H9 (cell line): ENCODE results near the gene GPR146. TPM values are rescaled to one million over a fixed set of nuclear protein-coding genes. Genes with fewer than 3 reads are reported as not detected.

Experiments used
- DNase-seq: peaks from one replicate; pipeline ENCODE4 v3.0.0-alpha.2; 2017
- H2AFZ ChIP-seq: one replicate; pipeline ENCODE4 v1.6.1; 2013; ENCODE audit warnings: mild to moderate bottlenecking, low read length, control low read depth, moderate library complexity
- H2AK5ac ChIP-seq: 2 replicates; pipeline ENCODE4 v1.6.1; 2013; ENCODE audit warnings: low read length, control low read depth, mixed read lengths; ENCODE audit not compliant: insufficient read length
- H2BK120ac ChIP-seq: one replicate; pipeline ENCODE4 v1.6.1; 2013; ENCODE audit warnings: low read depth, mild to moderate bottlenecking, low read length, control low read depth, inconsistent platforms; ENCODE audit not compliant: poor library complexity, severe bottlenecking
- H2BK12ac ChIP-seq: 2 replicates; pipeline ENCODE4 v1.6.1; 2013; ENCODE audit warnings: low read length, control low read depth, mixed read lengths, low read depth; ENCODE audit not compliant: insufficient read length
- H2BK15ac ChIP-seq: 2 replicates; pipeline ENCODE4 v1.6.1; 2013; ENCODE audit warnings: low read depth, low read length, control low read depth
- H2BK20ac ChIP-seq: one replicate; pipeline ENCODE4 v1.6.1; 2013; ENCODE audit warnings: low read depth, mild to moderate bottlenecking, low read length, control low read depth, inconsistent platforms; ENCODE audit not compliant: poor library complexity, severe bottlenecking
- H2BK5ac ChIP-seq: 2 replicates; pipeline ENCODE4 v1.6.1; 2013; ENCODE audit warnings: low read length, control low read depth, mixed read lengths; ENCODE audit not compliant: insufficient read length
- H3K14ac ChIP-seq: 2 replicates; pipeline ENCODE4 v1.6.1; 2013; ENCODE audit warnings: low read length, control low read depth; ENCODE audit not compliant: insufficient read depth
- H3K18ac ChIP-seq: 2 replicates; pipeline ENCODE4 v1.6.1; 2013; ENCODE audit warnings: low read depth, mild to moderate bottlenecking, mixed read lengths, low read length, control low read depth; ENCODE audit not compliant: insufficient read length
- H3K23ac ChIP-seq: 2 replicates; pipeline ENCODE4 v1.6.1; 2013; ENCODE audit warnings: low read length, control low read depth, mixed read lengths, low read depth; ENCODE audit not compliant: insufficient read length
- H3K23me2 ChIP-seq: 2 replicates; pipeline ENCODE4 v1.6.1; 2013; ENCODE audit warnings: low read depth, mild to moderate bottlenecking, mixed read lengths, low read length, control low read depth; ENCODE audit not compliant: insufficient read length, poor library complexity, severe bottlenecking
- H3K27ac ChIP-seq: 2 replicates; pipeline ENCODE4 v1.5.1; 2013; ENCODE audit warnings: low read length, control low read depth, mixed read lengths, low read depth; ENCODE audit not compliant: insufficient read length
- H3K27me3 ChIP-seq: 2 replicates; pipeline ENCODE4 v1.6.1; 2013; ENCODE audit warnings: low read length, control low read depth, inconsistent platforms; ENCODE audit not compliant: insufficient read depth
- H3K4ac ChIP-seq: 2 replicates; pipeline ENCODE4 v1.6.1; 2013; ENCODE audit warnings: low read depth, mild to moderate bottlenecking, control low read depth, inconsistent platforms, low read length, moderate library complexity
- H3K4me1 ChIP-seq: 2 replicates; pipeline ENCODE4 v1.6.1; 2013; ENCODE audit warnings: low read length, control low read depth, inconsistent platforms; ENCODE audit not compliant: insufficient read depth
- H3K4me2 ChIP-seq: 2 replicates; pipeline ENCODE4 v1.6.1; 2013; ENCODE audit warnings: low read length, control low read depth, mixed read lengths; ENCODE audit not compliant: insufficient read length, insufficient read depth
- H3K56ac ChIP-seq: 2 replicates; pipeline ENCODE4 v1.6.1; 2013; ENCODE audit warnings: low read depth, mild to moderate bottlenecking, mixed read lengths, low read length, control low read depth; ENCODE audit not compliant: insufficient read length
- H3K79me1 ChIP-seq: 2 replicates; pipeline ENCODE4 v1.6.1; 2013; ENCODE audit warnings: low read depth, mild to moderate bottlenecking, moderate library complexity, low read length, control low read depth, inconsistent platforms; ENCODE audit not compliant: insufficient read depth, poor library complexity, severe bottlenecking
- H3K79me2 ChIP-seq: 2 replicates; pipeline ENCODE4 v1.6.1; 2013; ENCODE audit warnings: low read length, control low read depth, inconsistent platforms; ENCODE audit not compliant: insufficient read depth
- H3K9ac ChIP-seq: 2 replicates; pipeline ENCODE4 v1.6.1; 2013; ENCODE audit warnings: low read length, control low read depth, mixed read lengths; ENCODE audit not compliant: insufficient read length; ENCODE audit errors: extremely low read depth
- H3K9me3 ChIP-seq: one replicate; pipeline ENCODE4 v1.6.1; 2013; ENCODE audit warnings: low read depth, low read length, inconsistent platforms; ENCODE audit not compliant: control insufficient read depth
- H3T11ph ChIP-seq: one replicate; pipeline ENCODE4 v1.6.1; 2013; ENCODE audit warnings: mild to moderate bottlenecking, low read length, control low read depth, inconsistent platforms
- H4K20me1 ChIP-seq: one replicate; pipeline ENCODE4 v1.6.1; 2013; ENCODE audit not compliant: control insufficient read depth, insufficient read length, insufficient read depth
- H4K5ac ChIP-seq: 2 replicates; pipeline ENCODE4 v1.6.1; 2013; ENCODE audit warnings: low read depth, mild to moderate bottlenecking, mixed read lengths, low read length, control low read depth; ENCODE audit not compliant: insufficient read length
- H4K8ac ChIP-seq: replicated peaks from 2 replicates; pipeline ENCODE4 v1.6.1; 2013; ENCODE audit warnings: low read length, control low read depth, mixed read lengths, low read depth; ENCODE audit not compliant: insufficient read length
- H4K91ac ChIP-seq: 2 replicates; pipeline ENCODE4 v1.6.1; 2013; ENCODE audit warnings: low read depth, mild to moderate bottlenecking, moderate library complexity, mixed read lengths, low read length, control low read depth; ENCODE audit not compliant: insufficient read length
- H3K27ac Mint-ChIP-seq, 3 experiments: 2 replicates in 2 of 3; 3 replicates in 1 of 3; pipeline ENCODE4 v1.8.0; 2020 to 2021; ENCODE audit warnings: mixed read lengths in 3 of 3, mild to moderate bottlenecking in 1 of 3, moderate library complexity in 1 of 3
- H3K27me3 Mint-ChIP-seq: 2 replicates; pipeline ENCODE4 v1.8.0; 2021; ENCODE audit warnings: low read depth, mild to moderate bottlenecking, moderate library complexity, mixed read lengths
- H3K36me3 Mint-ChIP-seq, 3 experiments: 2 replicates in 2 of 3; 3 replicates in 1 of 3; pipeline ENCODE4 v1.8.0; 2020 to 2021; ENCODE audit warnings: low read depth in 3 of 3, mixed read lengths in 3 of 3; ENCODE audit not compliant: insufficient read depth in 1 of 3
- H3K4me1 Mint-ChIP-seq, 2 experiments: 2 replicates each; pipeline ENCODE4 v1.8.0; 2020; ENCODE audit warnings: mixed read lengths in 2 of 2
- H3K4me3 Mint-ChIP-seq, 2 experiments: 2 replicates in 1 of 2; 3 replicates in 1 of 2; pipeline ENCODE4 v1.8.0; 2020 to 2021; ENCODE audit warnings: mild to moderate bottlenecking in 2 of 2, mixed read lengths in 2 of 2, moderate library complexity in 1 of 2
- H3K9me3 Mint-ChIP-seq, 2 experiments: 2 replicates in 1 of 2; 3 replicates in 1 of 2; pipeline ENCODE4 v1.8.0; 2020; ENCODE audit warnings: mild to moderate bottlenecking in 2 of 2, mixed read lengths in 2 of 2, moderate library complexity in 1 of 2
- CTCF ChIP-seq: fragments of 200-600 bp; sonication (generic); conservative IDR thresholded peaks from 3 replicates; pipeline ENCODE4 v1.8.0; 2021; ENCODE audit warnings: antibody characterized with exemption, mild to moderate bottlenecking
- WGBS: extraction: QIAGEN DNeasy Blood & Tissue Kit; methylation state at CpG from one replicate; pipeline ENCODE4 v1.1.7; 2013; ENCODE audit warnings: missing lambda C conversion rate, low lambda C conversion rate, mixed read lengths; ENCODE audit not compliant: insufficient read length; ENCODE audit errors: extremely low coverage; 5-methylcytosine and 5-hydroxymethylcytosine counted together
- total RNA-seq: library from RNA; stranded (reverse); gene quantifications from 2 replicates; pipeline ENCODE4 v1.2.1, GENCODE V29; 2021

Gene GPR146
- total RNA-seq, 1 experiment from 2014 or later, result 1.4 TPM

GRCh38 chr7:1054438-1054837 lies 10.1 kb downstream of the GPR146 start:
- Histone ChIP-seq H3K14ac (no peak overlapping the region), H2BK20ac (no peak overlapping the region), H3K56ac (no peak overlapping the region), H3K18ac (no peak overlapping the region), H3K27me3 (no peaks in the 10 kb centered on the region), H4K5ac (no peak overlapping the region), H2AFZ (no peak overlapping the region), H2BK12ac (no peak overlapping the region), H4K91ac (no peak overlapping the region), H3K27ac (no peak overlapping the region), H4K8ac (no peak overlapping the region), H3K79me2 (0 out of 2 replicates have a peak, but pooled peaks cover 1% of the 10 kb centered on the region), H3T11ph (no peak overlapping the region), H4K20me1 (no peaks in the 10 kb centered on the region), H2AK5ac (no peak overlapping the region), H3K9ac (no peak overlapping the region), H3K23me2 (no peaks in the 10 kb centered on the region), H3K4ac (no peak overlapping the region), H3K79me1 (no peaks in the 10 kb centered on the region), H3K9me3 (no peaks in the 10 kb centered on the region), H3K23ac (no peak overlapping the region), H3K4me1 (peaks cover 6% of the 10 kb centered on the region; the same call in 1 of the 2 replicates), H2BK15ac (no peak overlapping the region), H3K4me2 (no peak overlapping the region), H2BK120ac (no peak overlapping the region), H2BK5ac (no peak overlapping the region)
- H3K4me3 Mint-ChIP-seq, result no peak overlapping the region
- H3K27ac Mint-ChIP-seq, result peak overlapping the region; percentile 63 to 75 (median 74); a peak in 4 of 7 replicates
- no peaks in the 10 kb centered on the region for H3K27me3 Mint-ChIP-seq
- peaks cover 14 to 38% of the 10 kb centered on the region in 2 experiments for H3K4me1 Mint-ChIP-seq
- TF ChIP-seq CTCF, result no peak
- H3K36me3 Mint-ChIP-seq, result peaks cover 0 to 4% (median 2%) of the 10 kb centered on the region in 3 experiments; a peak in 2 of 7 replicates
- no peak for DNase-seq
- no peaks in the 10 kb centered on the region; a peak in 1 of 5 replicates for H3K9me3 Mint-ChIP-seq
- WGBS, result no CpG with 5 or more reads among the region's 25 CpGs
